Measurements from ENCODE around the gene SBNO2. TPM values are rescaled to one million over a fixed set of nuclear protein-coding genes. Genes with fewer than 3 reads are reported as not detected.

The SBNO2 gene
- total and polyA plus RNA-seq, 2 donors (not counting 3 experiments of a cell fraction or from before 2014, with no cell fraction given): 31.4 to 65.7 TPM

- intact Hi-C loops (cut with micrococcal nuclease) (no loop called here), dilution Hi-C loops (cut with MboI; ENCODE audit: extremely low pct_ligation_motif_present, low sequenced_read_pairs) (no loop called here)
- no peak for TF ChIP-seq CTCF (IDR thresholded peaks at IDR 0.05; ENCODE audit: extremely low read depth in 1 of 2, insufficient read depth in 1 of 2, low read depth in 1 of 2, low read length in 2 of 2)
- no peak for TF ChIP-seq JUN (IDR thresholded peaks at IDR 0.05; ENCODE audit: borderline replicate concordance, insufficient read depth, insufficient read length, low read depth)
- no peak for TF ChIP-seq POLR2AphosphoS5 (IDR thresholded peaks at IDR 0.05; ENCODE audit: insufficient read depth, low read depth, low read length)
- TF ChIP-seq MAX (IDR thresholded peaks at IDR 0.05; ENCODE audit: insufficient read depth, insufficient read length): no peak
- no peak for TF ChIP-seq POLR2A (IDR thresholded peaks at IDR 0.05; ENCODE audit: low read depth, low read length)
- no peak for TF ChIP-seq MYC (IDR thresholded peaks at IDR 0.05; ENCODE audit: low read depth, low read length)
- TF ChIP-seq GATA2 (IDR thresholded peaks at IDR 0.05; ENCODE audit: insufficient read depth, insufficient read length, low read depth, low read length): no peak
- no peak for TF ChIP-seq FOS (IDR thresholded peaks at IDR 0.05; ENCODE audit: borderline replicate concordance, insufficient read depth, low read length)
- TF ChIP-seq EZH2 (IDR thresholded peaks at IDR 0.05; ENCODE audit: borderline replicate concordance, low read depth, low read length, severe bottlenecking): no peak
- no peaks in the 10 kb centered on the region for H3K79me2 ChIP-seq (ENCODE audit: control insufficient read depth, insufficient read depth, low read length)
- H4K20me1 ChIP-seq (replicated peaks; ENCODE audit: control insufficient read depth, extremely low read depth, insufficient read depth, low read length): no peaks in the 10 kb centered on the region
- H2AFZ ChIP-seq (ENCODE audit: low read depth, low read length): no peak overlapping the region
- BruUV-seq (replicated peaks): no TSS peak
- FAIRE-seq (no peak), DNase-seq (ENCODE audit: low read depth, low spot score) (no peak)
- no peak overlapping the region for H3K4me2 ChIP-seq (ENCODE audit: insufficient read depth, low read length)
- no peak overlapping the region for H3K27ac ChIP-seq (ENCODE audit: insufficient read depth, low read depth, low read length)
- no peaks in the 10 kb centered on the region for H3K9me3 ChIP-seq (replicated peaks; ENCODE audit: control insufficient read depth, insufficient read depth, low read length)
- POLR2A ChIA-PET: interaction anchor here (1.4 kb wide), 1 partner anchor 24 kb away, joined by 4 read pairs; the partner anchor contains the start of gene GPX4
- H3K27me3 ChIP-seq (ENCODE audit: control insufficient read depth in 2 of 2, insufficient read depth in 2 of 2, low read length in 2 of 2): no peaks in the 10 kb centered on the region
- H3K9me1 ChIP-seq (replicated peaks; ENCODE audit: control insufficient read depth, extremely low read depth, insufficient read depth, low read length): no peaks in the 10 kb centered on the region
- CTCF ChIA-PET: interaction anchor here (1.9 kb wide), 1 partner anchor 12 kb away, joined by 4 read pairs; the partner anchor contains the start of gene ARHGAP45
- H3K4me1 ChIP-seq (ENCODE audit: control insufficient read depth, extremely low read depth, insufficient read depth, low read length): no peaks in the 10 kb centered on the region
- H3K36me3 ChIP-seq (ENCODE audit: control insufficient read depth in 2 of 2, extremely low read depth in 1 of 2, insufficient read depth in 2 of 2, low read length in 2 of 2): no peaks in the 10 kb centered on the region
- no peak overlapping the region for H3K4me3 ChIP-seq (replicated peaks in 1 of 3; ENCODE audit: insufficient read depth in 1 of 3, low read depth in 1 of 3, low read length in 3 of 3)
- no peak overlapping the region for H3K9ac ChIP-seq (replicated peaks; ENCODE audit: extremely low read depth, insufficient read depth, low read length)
Observed at GRCh38 chr19:1079566-1080111, 94.4 kb downstream of the SBNO2 start.

Data from endothelial cell of umbilical vein (primary cell).